Mammary epithelial cell (primary cell): Measurements from ENCODE around the gene MLIP.
"Not testable (repeated sequence)": the region's sequence is repeated elsewhere in the genome, so short reads cannot be mapped to it uniquely, and the experiment has no call there.

Experiments
- CTCF ChIP-seq, 2 donors: IDR thresholded peaks in 1 of 2; conservative IDR thresholded peaks in 1 of 2; 2 replicates each; pipeline ENCODE4 v1.5.1; 2011 to 2012; ENCODE audit warnings: inconsistent platforms in 2 of 2, low read length in 2 of 2, mild to moderate bottlenecking in 2 of 2, control low read depth in 1 of 2, low read depth in 1 of 2; ENCODE audit not compliant: insufficient read depth in 1 of 2; ENCODE audit errors: extremely low read depth in 1 of 2
- EZH2 ChIP-seq: IDR thresholded peaks from 2 replicates; pipeline ENCODE4 v1.6.1; 2012; ENCODE audit warnings: low read length, inconsistent platforms, borderline replicate concordance

DNA sequence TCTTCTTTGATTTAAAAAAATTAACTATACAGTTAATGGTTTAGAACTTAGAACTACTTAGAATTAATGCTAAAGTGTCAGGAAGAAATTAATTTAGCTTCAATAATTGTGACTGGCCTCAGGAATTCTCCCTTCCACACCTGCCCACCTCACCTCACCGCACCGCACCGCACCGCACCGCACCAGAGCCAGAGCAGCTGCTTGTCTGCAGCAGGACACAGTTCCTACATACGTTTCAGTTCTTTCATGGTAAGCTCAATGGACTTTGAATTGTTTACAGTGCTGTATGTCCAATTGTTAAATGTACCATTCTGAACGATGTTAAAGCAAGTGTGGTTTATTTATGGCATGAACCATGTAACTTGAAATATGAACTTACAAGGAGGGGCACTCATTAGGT, 98.7 kb downstream of the MLIP start:
- TF ChIP-seq CTCF (conservative IDR thresholded peaks at IDR 0.05 in 1 of 2, IDR thresholded peaks at IDR 0.05 in 1 of 2; ENCODE audit: extremely low read depth in 1 of 2, insufficient read depth in 1 of 2, low read depth in 1 of 2, low read length in 2 of 2); EZH2: not testable (repeated sequence)
